ENCODE data around the gene THPO. TPM values are rescaled to one million over a fixed set of nuclear protein-coding genes. Genes with fewer than 3 reads are reported as not detected.

The THPO gene
- total RNA-seq, 2 donors from 2014 or later = 0.17 TPM; not detected in 1

GRCh38 chr3:184399410-184399809, 21.4 kb upstream of the THPO start:
- Histone ChIP-seq H3K4me1 (no peaks in the 10 kb centered on the region), H3K4me3 (no peak overlapping the region), H3K27me3 (no peaks in the 10 kb centered on the region), H3K9ac (ENCODE audit: low read depth in 2 of 2, low read length in 2 of 2) (no peak overlapping the region), H3K27ac (no peak overlapping the region), H3K36me3 (no peaks in the 10 kb centered on the region), H3K9me3 (no peaks in the 10 kb centered on the region)
- TF ChIP-seq, protein P1, sequence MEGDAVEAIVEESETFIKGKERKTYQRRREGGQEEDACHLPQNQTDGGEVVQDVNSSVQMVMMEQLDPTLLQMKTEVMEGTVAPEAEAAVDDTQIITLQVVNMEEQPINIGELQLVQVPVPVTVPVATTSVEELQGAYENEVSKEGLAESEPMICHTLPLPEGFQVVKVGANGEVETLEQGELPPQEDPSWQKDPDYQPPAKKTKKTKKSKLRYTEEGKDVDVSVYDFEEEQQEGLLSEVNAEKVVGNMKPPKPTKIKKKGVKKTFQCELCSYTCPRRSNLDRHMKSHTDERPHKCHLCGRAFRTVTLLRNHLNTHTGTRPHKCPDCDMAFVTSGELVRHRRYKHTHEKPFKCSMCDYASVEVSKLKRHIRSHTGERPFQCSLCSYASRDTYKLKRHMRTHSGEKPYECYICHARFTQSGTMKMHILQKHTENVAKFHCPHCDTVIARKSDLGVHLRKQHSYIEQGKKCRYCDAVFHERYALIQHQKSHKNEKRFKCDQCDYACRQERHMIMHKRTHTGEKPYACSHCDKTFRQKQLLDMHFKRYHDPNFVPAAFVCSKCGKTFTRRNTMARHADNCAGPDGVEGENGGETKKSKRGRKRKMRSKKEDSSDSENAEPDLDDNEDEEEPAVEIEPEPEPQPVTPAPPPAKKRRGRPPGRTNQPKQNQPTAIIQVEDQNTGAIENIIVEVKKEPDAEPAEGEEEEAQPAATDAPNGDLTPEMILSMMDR (IDR thresholded peaks at IDR 0.05) = no peak
- intact Hi-C loops (cut with DNase I) = no loop called here
- no peak for DNase-seq

DNA sequence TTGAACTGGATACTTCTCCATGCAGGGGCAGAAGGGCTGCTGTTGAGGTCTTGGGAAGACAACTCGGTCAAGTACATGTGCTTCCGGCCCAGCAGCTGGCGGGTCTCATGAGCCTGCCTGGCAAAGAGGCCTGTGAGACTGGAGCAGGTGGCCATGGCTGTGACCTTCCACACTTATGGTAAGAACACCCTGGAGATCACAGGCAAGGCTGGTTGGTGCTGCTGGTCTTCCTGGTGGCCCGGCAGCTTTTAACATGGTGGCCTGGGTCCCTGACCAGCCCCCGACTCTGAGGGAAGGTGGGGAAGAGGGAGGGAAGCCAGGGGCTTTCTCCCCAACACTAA, 17.3 kb upstream of the THPO start:
- no peaks in the 10 kb centered on the region for H3K36me3 ChIP-seq
- intact Hi-C loops (cut with DNase I) = no loop called here
- TF ChIP-seq, protein P1 (IDR thresholded peaks at IDR 0.05) = no peak
- no peaks in the 10 kb centered on the region for H3K9me3 ChIP-seq
- H3K27ac ChIP-seq = no peak overlapping the region
- no peaks in the 10 kb centered on the region for H3K27me3 ChIP-seq
- DNase-seq = no peak
- no peak overlapping the region for H3K9ac ChIP-seq (ENCODE audit: low read depth in 2 of 2, low read length in 2 of 2)
- H3K4me1 ChIP-seq = no peaks in the 10 kb centered on the region
- H3K4me3 ChIP-seq = no peak overlapping the region

DNA sequence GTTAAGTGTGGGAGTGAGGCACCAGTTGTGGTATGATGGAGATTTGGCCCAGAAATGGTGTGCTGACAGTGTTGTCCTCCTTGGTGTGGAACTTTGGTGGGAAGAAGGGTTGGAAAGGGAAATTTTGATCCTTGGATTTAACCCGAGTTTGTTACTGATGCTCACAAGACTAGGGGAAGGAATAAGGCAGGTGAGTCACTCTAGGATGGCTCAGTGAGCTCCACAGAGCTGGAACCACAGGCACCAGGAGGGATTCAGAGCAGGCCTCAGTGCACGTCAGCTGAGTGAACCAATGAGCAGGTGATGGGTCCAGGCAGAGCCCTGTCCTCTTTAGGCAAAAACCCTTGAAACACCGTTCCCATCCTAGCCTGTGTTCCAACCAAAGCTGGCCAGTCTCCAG, 13.3 kb upstream of the THPO start:
- no peak for DNase-seq
- intact Hi-C loops (cut with DNase I) = no loop called here
- H3K27ac ChIP-seq = no peak overlapping the region

DNA sequence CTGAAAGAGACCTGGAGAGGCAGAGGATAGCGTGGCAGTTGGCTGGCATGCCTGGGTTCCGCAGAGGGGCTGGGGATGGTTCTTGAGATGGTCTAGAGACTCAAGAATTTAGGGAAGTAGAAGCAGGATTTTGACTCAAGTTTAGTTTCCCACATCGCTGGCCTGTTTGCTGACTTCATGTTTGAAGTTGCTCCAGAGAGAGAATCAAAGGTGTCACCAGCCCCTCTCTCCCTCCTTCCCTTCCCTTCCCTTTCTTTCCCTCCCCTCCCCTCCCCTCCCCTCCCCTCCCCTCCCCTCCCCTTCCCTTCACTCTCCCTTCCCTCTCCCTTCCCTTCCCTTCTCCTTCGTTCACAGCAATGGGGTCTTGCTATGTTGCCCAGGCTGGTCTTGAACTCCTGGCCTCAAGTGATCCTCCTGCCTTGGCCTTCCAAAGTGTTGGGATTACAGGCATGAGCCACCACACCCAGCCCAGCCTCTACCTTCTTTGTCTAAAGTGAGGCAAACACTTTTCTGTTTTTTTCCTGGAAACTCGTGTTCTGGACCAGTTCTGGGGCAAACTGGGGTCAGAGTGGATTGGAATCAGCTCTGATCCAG, 12.0 kb upstream of the THPO start:
- Histone ChIP-seq H3K27ac (no peak overlapping the region), H3K27me3 (no peaks in the 10 kb centered on the region), H3K36me3 (no peaks in the 10 kb centered on the region), H3K4me1 (no peaks in the 10 kb centered on the region), H3K9ac (ENCODE audit: low read depth in 2 of 2, low read length in 2 of 2) (no peak overlapping the region), H3K4me3 (no peak overlapping the region), H3K9me3 (no peaks in the 10 kb centered on the region)
- intact Hi-C loops (cut with DNase I) = no loop called here
- TF ChIP-seq, protein P1 (IDR thresholded peaks at IDR 0.05) = no peak
- no peak for DNase-seq

More for the DNA sequence above, 13.3 kb upstream of the THPO start:
- H3K4me3 ChIP-seq = no peak overlapping the region
- TF ChIP-seq, protein P1 (IDR thresholded peaks at IDR 0.05) = no peak
- no peaks in the 10 kb centered on the region for H3K36me3 ChIP-seq
- no peak overlapping the region for H3K9ac ChIP-seq (ENCODE audit: low read depth in 2 of 2, low read length in 2 of 2)
- H3K27me3 ChIP-seq = no peaks in the 10 kb centered on the region
- H3K9me3 ChIP-seq = no peaks in the 10 kb centered on the region
- H3K4me1 ChIP-seq = no peaks in the 10 kb centered on the region

DNA sequence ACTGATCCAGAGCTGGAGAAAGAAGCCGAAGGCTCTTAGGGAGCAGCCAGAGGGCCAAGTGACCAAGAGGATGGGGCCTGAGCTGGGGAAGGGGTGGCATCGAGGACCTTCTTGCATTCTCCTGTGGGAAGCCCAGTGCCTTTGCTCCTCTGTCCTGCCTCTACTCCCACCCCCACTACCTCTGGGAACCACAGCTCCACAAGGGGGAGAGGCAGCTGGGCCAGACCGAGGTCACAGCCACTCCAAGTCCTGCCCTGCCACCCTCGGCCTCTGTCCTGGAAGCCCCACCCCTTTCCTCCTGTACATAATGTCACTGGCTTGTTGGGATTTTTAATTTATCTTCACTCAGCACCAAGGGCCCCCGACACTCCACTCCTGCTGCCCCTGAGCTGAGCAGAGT, 11.4 kb upstream of the THPO start:
- no peaks in the 10 kb centered on the region for H3K9me3 ChIP-seq
- intact Hi-C loops (cut with DNase I) = no loop called here
- TF ChIP-seq, protein P1 (IDR thresholded peaks at IDR 0.05) = no peak
- no peak overlapping the region for H3K4me3 ChIP-seq
- no peak overlapping the region for H3K9ac ChIP-seq (ENCODE audit: low read depth in 2 of 2, low read length in 2 of 2)
- H3K27me3 ChIP-seq = no peaks in the 10 kb centered on the region
- H3K27ac ChIP-seq = no peak overlapping the region
- H3K36me3 ChIP-seq = no peaks in the 10 kb centered on the region
- no peaks in the 10 kb centered on the region for H3K4me1 ChIP-seq
- DNase-seq = no peak

- H3K27ac ChIP-seq = no peak overlapping the region
- no peaks in the 10 kb centered on the region for H3K36me3 ChIP-seq
- H3K27me3 ChIP-seq = no peaks in the 10 kb centered on the region
- H3K4me1 ChIP-seq = no peaks in the 10 kb centered on the region
- H3K4me3 ChIP-seq = no peak overlapping the region
- no peak overlapping the region for H3K9ac ChIP-seq (ENCODE audit: low read depth in 2 of 2, low read length in 2 of 2)
- intact Hi-C loops (cut with DNase I) = no loop called here
- TF ChIP-seq, protein P1 (IDR thresholded peaks at IDR 0.05) = no peak
- no peaks in the 10 kb centered on the region for H3K9me3 ChIP-seq
- no peak for DNase-seq
Observed at GRCh38 chr3:184388936-184389230, 10.9 kb upstream of the THPO start.

Data from colonic mucosa (tissue), 4 donors.